Coronary artery (tissue), 2 donors: Measurements from ENCODE around the gene PKN1.
A peak's percentile ranks its signal among the peaks of the same experiment; 100 is the strongest.

ENCODE experiments used
- DNase-seq: peaks from one replicate; pipeline ENCODE4 v3.0.0-alpha.2; 2017; ENCODE audit warnings: low spot score
- H3K27ac ChIP-seq, 2 donors: fragments of 200-600 bp; sonication (generic); one replicate each; pipeline ENCODE4 v1.5.1; 2016 to 2019
- H3K4me3 ChIP-seq: fragments of 200-600 bp; sonication (generic); 2 replicates; pipeline ENCODE4 v1.5.1; 2016; ENCODE audit warnings: mild to moderate bottlenecking, moderate library complexity
- CTCF ChIP-seq: fragments of 200-600 bp; sonication (generic); IDR thresholded peaks from one replicate; pipeline ENCODE4 v1.5.1; 2019; ENCODE audit warnings: antibody characterized with exemption

Gene PKN1

GRCh38 chr19:14412324-14412995 is 20.6 kb upstream of the PKN1 start:
- TF ChIP-seq CTCF = no peak
- no peak overlapping the region for H3K27ac ChIP-seq
- no peak overlapping the region for H3K4me3 ChIP-seq
- no peak for DNase-seq

DNA sequence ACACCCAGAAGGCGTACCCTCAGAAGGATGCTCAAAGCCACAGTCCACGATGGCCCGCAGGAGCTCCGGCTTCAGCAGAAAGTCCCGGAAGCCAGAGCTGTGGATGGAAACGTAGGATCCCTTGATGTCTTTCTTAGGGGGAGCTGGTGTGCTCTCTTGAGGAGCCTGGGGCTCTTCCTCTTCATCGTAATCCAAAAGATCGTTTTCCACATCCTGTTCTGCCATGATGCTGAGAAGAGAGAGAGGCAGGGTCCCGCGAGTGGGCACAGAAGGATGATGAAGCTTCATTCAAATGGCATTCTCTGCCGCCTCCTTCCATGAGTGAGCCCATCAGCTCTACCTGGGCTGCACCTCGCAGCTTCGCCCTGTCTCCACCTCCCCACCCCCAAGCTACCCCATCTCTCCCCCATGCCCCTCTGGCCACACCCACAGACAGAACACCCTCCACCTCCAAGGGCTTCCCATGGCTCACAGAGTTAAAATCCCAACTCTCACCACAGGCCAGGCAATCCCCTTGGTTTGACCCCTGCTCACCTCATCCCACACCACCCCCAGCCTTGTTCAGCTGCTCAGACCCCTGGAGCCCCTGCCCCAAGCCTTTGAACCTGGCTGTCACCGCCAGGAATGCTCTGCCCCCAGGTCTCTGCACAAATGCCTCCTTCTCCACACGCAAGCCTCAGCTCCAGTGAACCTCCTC is 20.0 kb upstream of the PKN1 start:
- TF ChIP-seq CTCF = no peak

GRCh38 chr19:14413693-14414181 is 19.4 kb upstream of the PKN1 start:
- peak overlapping the region in 1 of 2 donors; percentile 48 for H3K27ac ChIP-seq
- DNase-seq = no peak

More for the DNA sequence above, 20.0 kb upstream of the PKN1 start:
- no peak for DNase-seq
- H3K4me3 ChIP-seq = no peak overlapping the region
- peak overlapping the region in 1 of 2 donors; percentile 48 for H3K27ac ChIP-seq

DNA sequence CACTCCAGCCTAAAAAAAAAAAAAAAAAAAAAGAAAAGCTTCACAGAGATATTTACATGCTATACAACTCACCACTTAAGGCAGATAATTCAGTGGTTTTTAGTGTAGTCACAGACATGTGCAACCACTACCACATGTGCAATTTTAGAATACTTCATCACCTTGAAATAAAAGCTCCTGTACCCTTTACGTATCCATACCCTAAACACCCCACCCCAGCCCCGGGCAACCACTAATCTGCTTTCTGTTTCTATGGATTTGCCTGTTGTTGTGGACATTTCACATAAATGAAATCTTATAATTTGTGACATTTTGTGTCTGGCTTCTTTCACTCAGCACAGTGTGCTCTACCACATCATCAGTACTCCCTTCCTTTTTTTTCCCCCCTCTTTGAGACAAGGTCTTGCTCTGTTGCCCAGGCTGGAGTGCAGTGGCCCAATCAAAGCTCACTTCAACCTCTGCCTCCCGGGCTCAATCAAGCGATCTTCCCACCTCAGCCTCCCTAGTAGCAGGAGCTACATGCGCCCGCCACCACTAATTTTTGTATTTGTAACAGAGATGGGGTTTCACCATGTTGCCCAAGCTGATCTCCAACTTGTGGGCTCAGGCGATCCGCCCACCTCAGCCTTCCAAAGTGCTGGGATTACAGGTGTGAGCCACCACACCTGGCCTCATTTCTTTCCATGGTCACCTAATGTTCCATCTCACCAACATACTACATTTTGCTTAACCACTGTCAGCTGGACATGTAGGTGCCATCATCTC is 18.0 kb upstream of the PKN1 start:
- no peak for TF ChIP-seq CTCF
- Histone ChIP-seq H3K27ac (no peak overlapping the region), H3K4me3 (no peak overlapping the region)
- no peak for DNase-seq

More at GRCh38 chr19:14413693-14414181, 19.4 kb upstream of the PKN1 start:
- H3K4me3 ChIP-seq = no peak overlapping the region
- no peak for TF ChIP-seq CTCF

- Histone ChIP-seq H3K4me3 (no peak overlapping the region), H3K27ac (no peak overlapping the region)
- no peak for TF ChIP-seq CTCF
- DNase-seq = no peak
Observed at GRCh38 chr19:14416817-14417231, 16.3 kb upstream of the PKN1 start.

GRCh38 chr19:14418856-14419105 is 14.3 kb upstream of the PKN1 start:
- no peak for DNase-seq

More at GRCh38 chr19:14418856-14419105, 14.3 kb upstream of the PKN1 start:
- no peak for TF ChIP-seq CTCF
- H3K4me3 ChIP-seq = peak overlapping the region; percentile 99
- peak overlapping the region; percentile 93 to 98 for H3K27ac ChIP-seq
